AG04449 (cell line): ENCODE results near the gene TRABD2B.

ENCODE experiments used
- CTCF ChIA-PET: fragments of 350-600 bp; formaldehyde crosslinking; extraction: SDS; loops from one replicate; lab custom pipeline; 2021; ENCODE audit warnings: antibody characterized with exemption; lab: Yijun Ruan, JAX
- POLR2A ChIA-PET: fragments of 400-600, 350-600 bp; formaldehyde crosslinking; extraction: SDS; loops from one replicate; lab custom pipeline; 2020; ENCODE audit warnings: antibody characterized with exemption, inconsistent platforms; lab: Yijun Ruan, JAX
- DNase-seq: peaks from one replicate; pipeline ENCODE4 v3.0.0-alpha.2; 2010; ENCODE audit warnings: low read depth, low spot score
- H3K4me3 ChIP-seq: 2 replicates; pipeline ENCODE4 v1.5.1; 2011; ENCODE audit warnings: low read depth, mild to moderate bottlenecking, control low read depth, low read length
- TF ChIP-seq, protein P1 (sequence below): IDR thresholded peaks from one replicate; pipeline ENCODE4 v1.5.1; 2011; ENCODE audit warnings: mild to moderate bottlenecking, moderate library complexity, low read length, control low read depth, inconsistent platforms; ENCODE audit not compliant: insufficient read depth; ENCODE audit errors: missing control alignments

TRABD2B gene

DNA sequence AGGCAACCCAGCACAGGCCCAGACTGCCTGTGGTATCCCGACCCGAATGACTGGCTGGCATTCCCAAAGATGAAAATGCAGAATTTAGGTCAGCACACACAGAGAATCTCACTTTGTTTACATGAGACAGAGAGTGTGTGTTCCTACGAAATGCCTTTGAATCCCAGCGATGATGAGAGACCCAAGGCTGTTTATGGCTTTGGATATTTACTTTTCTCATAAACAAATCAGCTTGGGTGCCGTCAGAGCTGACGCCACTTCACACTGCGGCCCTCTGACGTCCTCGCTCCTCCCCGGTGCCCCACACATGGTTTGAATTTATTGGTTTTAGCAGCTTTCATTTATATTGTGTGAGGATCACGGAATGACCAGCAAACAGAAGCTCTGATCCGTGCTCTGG is 18.7 kb downstream of the TRABD2B start:
- TF ChIP-seq, protein P1, sequence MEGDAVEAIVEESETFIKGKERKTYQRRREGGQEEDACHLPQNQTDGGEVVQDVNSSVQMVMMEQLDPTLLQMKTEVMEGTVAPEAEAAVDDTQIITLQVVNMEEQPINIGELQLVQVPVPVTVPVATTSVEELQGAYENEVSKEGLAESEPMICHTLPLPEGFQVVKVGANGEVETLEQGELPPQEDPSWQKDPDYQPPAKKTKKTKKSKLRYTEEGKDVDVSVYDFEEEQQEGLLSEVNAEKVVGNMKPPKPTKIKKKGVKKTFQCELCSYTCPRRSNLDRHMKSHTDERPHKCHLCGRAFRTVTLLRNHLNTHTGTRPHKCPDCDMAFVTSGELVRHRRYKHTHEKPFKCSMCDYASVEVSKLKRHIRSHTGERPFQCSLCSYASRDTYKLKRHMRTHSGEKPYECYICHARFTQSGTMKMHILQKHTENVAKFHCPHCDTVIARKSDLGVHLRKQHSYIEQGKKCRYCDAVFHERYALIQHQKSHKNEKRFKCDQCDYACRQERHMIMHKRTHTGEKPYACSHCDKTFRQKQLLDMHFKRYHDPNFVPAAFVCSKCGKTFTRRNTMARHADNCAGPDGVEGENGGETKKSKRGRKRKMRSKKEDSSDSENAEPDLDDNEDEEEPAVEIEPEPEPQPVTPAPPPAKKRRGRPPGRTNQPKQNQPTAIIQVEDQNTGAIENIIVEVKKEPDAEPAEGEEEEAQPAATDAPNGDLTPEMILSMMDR: no peak
- no peak overlapping the region for H3K4me3 ChIP-seq
- ChIA-PET CTCF (no interaction called here), POLR2A (no interaction called here)
- DNase-seq: no peak

DNA sequence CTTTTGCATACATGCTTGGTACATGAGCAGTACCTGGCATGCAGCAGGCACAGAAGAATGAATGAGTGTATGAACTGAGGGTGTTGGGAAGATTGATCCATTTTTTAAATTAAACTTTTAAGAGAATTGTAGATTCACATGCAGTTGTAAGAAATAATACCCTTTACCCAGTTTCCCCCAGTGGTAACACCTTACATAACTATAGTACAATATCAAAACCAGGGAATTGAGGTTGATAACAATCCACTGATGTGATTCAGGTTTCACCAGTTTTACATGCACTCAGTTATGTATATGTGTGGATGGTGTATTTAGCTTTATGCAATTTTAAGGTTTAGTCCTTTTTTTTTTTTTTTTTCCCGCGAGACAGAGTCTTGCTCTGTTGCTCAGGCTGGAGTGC is 20.5 kb downstream of the TRABD2B start:
- POLR2A ChIA-PET: no interaction called here
- CTCF ChIA-PET: no interaction called here
- no peak for DNase-seq
- TF ChIP-seq, protein P1: no peak
- no peak overlapping the region for H3K4me3 ChIP-seq

DNA sequence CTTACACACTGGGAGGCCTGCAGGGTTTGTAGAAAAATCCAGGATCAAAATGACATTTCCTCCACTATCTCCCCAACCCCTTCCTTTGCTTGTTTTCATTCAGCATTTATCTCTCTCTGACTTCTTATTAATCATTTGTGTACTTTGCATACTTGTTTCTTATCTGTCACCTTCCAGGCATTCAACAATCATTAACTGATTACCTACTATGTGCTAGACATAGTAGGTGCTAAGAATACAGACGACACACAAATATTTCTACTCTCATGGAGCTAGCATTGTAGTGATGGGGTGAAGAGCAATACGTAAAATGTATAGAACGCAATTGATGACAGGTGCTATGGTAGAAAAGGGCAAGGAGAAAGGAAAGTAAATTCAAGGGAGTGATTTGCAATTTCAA is 20.9 kb downstream of the TRABD2B start:
- no peak overlapping the region for H3K4me3 ChIP-seq
- TF ChIP-seq, protein P1: no peak
- ChIA-PET CTCF (no interaction called here), POLR2A (no interaction called here)
- DNase-seq: no peak

DNA sequence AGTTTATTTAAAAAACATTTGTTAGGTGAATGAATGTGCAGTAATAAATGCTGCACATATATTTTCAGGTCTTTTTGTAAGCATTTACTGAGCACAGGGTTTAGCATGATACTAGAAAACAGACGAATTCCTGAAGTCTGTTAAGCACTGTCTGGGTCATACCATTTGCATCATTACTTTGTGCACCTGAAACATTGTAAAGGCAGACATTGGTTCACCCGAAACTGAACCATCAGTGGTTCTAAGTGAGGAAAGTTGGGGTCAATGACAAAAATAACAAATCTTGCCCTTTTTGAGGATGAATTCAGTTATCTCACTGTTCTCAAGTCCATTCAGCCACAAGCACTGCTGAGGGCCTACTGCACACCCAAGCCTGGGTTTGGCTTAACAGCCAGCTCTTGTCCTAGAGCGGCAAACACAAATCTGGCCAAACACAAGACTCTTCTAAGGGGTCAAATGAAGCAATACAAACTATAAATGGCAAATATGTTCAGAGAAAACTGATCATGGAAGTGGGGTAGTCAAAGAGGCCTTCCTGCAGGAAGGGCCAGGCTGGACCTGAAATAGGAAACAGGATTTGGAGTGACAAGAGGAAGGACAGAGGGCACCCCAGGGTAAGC is 21.8 kb downstream of the TRABD2B start:
- TF ChIP-seq, protein P1: no peak
- H3K4me3 ChIP-seq: no peak overlapping the region
- DNase-seq: no peak
- CTCF ChIA-PET: no interaction called here
- POLR2A ChIA-PET: no interaction called here

DNA sequence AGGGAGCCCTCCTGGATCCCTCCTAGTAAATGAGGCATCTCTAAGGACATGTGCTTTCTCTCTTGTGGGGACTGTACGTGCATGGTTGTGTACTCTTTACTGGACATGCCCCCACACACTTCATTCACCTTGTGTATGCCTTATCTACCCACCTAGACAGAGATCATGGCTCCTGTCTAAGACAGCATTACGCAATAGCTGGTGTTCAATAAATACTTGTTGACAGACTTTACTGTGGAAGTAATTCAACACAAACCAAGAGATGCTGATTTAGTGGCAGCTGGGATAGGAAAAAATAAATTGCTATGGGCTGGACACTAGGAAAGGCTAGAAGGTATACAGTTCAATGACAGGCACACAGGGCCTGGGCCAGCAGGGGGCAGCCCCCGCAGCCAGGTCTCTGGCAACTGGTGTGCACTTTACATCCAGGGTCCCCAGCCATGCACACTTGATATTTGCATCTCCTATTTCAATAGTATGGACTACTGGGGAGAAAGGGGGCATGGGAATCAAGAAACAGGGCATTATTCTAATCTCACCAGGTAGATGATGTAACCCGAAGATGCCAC is 24.2 kb downstream of the TRABD2B start:
- no peak for DNase-seq
- POLR2A ChIA-PET: no interaction called here
- CTCF ChIA-PET: no interaction called here
- H3K4me3 ChIP-seq: no peak overlapping the region
- TF ChIP-seq, protein P1: no peak

DNA sequence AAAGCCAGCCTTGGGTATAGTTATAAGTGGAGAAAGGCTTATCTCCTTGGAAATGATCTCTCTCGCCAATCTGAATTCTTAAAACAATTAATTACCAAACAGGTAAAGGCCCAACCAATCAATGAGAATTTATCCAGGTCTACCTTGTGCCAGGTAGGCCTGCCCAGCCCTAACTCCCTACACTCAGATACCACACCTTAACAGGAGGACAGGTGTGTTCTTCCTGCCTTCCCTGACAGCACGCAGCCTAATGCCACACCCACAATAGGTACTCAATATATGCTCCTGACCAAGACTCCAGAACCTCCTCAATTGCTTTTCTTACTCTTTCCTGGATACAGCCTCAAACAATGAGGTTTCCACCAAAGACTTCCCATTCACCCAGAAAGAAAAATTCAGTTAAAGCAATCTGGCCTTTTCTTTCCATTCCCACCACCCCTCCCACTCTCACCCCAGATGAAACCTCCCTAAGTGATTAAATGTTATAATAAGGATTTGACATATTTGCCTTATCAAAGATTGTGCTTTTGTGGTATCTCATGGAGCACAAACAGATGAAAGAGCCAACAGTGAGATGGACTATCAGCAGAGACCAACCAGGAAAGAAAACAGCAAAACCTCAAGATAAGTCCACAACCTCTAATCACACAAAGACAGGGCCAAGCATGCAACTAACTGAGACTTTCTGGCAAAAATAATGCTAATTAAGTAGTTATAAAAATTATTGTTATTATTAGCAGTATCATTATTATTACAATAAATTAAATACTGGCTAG is 25.6 kb downstream of the TRABD2B start:
- DNase-seq: no peak
- no peak overlapping the region for H3K4me3 ChIP-seq
- POLR2A ChIA-PET: no interaction called here
- CTCF ChIA-PET: interaction anchor here (1.7 kb wide), 1 partner anchor 27 kb away, joined by 6 read pairs; no protein-coding TSS in a partner anchor
- TF ChIP-seq, protein P1: no peak
